DND-41 (cell line): ENCODE data around the gene KCNJ15.

Source experiments
- ATAC-seq: fragments of 200-7000 bp; cut with Tn5 transposase; 3 replicates; pipeline ENCODE4 v1.9.1; 2021; ENCODE audit warnings: low read depth; ENCODE audit not compliant: insufficient read depth
- DNase-seq: peaks from one replicate; pipeline ENCODE4 v3.0.0-alpha.2; 2020
- H2AFZ ChIP-seq: 2 replicates; pipeline ENCODE4 v1.6.0; 2012; ENCODE audit warnings: low read depth, low read length
- H3K27ac ChIP-seq: 2 replicates; pipeline ENCODE4 v1.5.1; 2012; ENCODE audit warnings: low read length, inconsistent platforms
- H3K27me3 ChIP-seq: fragments of 200-600 bp; sonication (generic); 2 replicates; pipeline ENCODE4 v1.6.0; 2012; ENCODE audit warnings: low read length, mild to moderate bottlenecking, inconsistent platforms; ENCODE audit not compliant: insufficient read depth, poor library complexity
- H3K36me3 ChIP-seq: 2 replicates; pipeline ENCODE4 v1.5.1; 2012; ENCODE audit warnings: low read length, inconsistent platforms; ENCODE audit not compliant: insufficient read depth
- H3K4me1 ChIP-seq: 2 replicates; pipeline ENCODE4 v1.5.1; 2012; ENCODE audit warnings: mild to moderate bottlenecking, low read length; ENCODE audit not compliant: insufficient read depth
- H3K4me2 ChIP-seq: 2 replicates; pipeline ENCODE4 v1.6.0; 2012; ENCODE audit warnings: mild to moderate bottlenecking, moderate library complexity, low read length, inconsistent platforms; ENCODE audit not compliant: insufficient read depth
- H3K4me3 ChIP-seq, 2 experiments: fragments of 200-600 bp in 1 of 2; shearing (Covaris generic) in 1 of 2; 2 replicates each; pipeline ENCODE4 v1.5.1; 2012 to 2016; ENCODE audit warnings: inconsistent platforms in 2 of 2, low read length in 2 of 2, mild to moderate bottlenecking in 2 of 2, low read depth in 1 of 2, moderate library complexity in 1 of 2
- H3K79me2 ChIP-seq: 2 replicates; pipeline ENCODE4 v1.6.0; 2012; ENCODE audit warnings: low read length, inconsistent platforms; ENCODE audit not compliant: insufficient read depth
- H3K9ac ChIP-seq: 2 replicates; pipeline ENCODE4 v1.6.0; 2012; ENCODE audit warnings: low read depth, mild to moderate bottlenecking, inconsistent platforms, low read length, moderate library complexity
- H3K9me3 ChIP-seq: 2 replicates; pipeline ENCODE4 v1.5.1; 2012; ENCODE audit warnings: low read length, moderate library complexity, mild to moderate bottlenecking, inconsistent platforms; ENCODE audit not compliant: insufficient read depth, severe bottlenecking
- H4K20me1 ChIP-seq: 2 replicates; pipeline ENCODE4 v1.6.0; 2012; ENCODE audit warnings: low read length; ENCODE audit not compliant: insufficient read depth
- EZH2 ChIP-seq: IDR thresholded peaks from 3 replicates; pipeline ENCODE4 v1.6.1; 2012; ENCODE audit warnings: borderline replicate concordance, low read depth, mild to moderate bottlenecking, moderate library complexity, low read length, inconsistent platforms; ENCODE audit not compliant: severe bottlenecking
- TF ChIP-seq, protein P1 (sequence below): IDR thresholded peaks from 2 replicates; pipeline ENCODE4 v1.5.1; 2012; ENCODE audit warnings: borderline replicate concordance, low read length, moderate library complexity, mild to moderate bottlenecking; ENCODE audit not compliant: poor library complexity, severe bottlenecking; ENCODE audit errors: extremely low read depth

The KCNJ15 gene

DNA sequence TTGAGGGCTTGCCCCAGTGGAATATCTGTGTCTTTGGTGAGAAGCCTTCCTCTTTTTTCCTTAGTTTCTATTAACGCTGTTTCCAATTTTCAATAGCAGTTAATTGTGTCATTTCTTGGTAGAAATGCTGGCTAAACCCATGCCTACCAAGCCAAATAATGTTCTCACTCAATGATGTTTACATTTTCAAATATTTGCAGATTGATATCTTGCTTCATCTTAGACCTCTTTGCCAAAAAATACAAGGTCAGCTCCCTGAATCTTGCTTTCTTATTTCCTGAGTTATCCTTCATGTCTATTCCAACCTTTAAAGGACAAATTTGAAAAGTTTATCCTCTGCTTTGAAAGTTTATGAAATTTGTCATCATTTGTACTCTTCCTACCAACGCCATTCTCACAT lies 5.1 kb downstream of the KCNJ15 start:
- H3K4me3 ChIP-seq = no peak overlapping the region

GRCh38 chr21:38263493-38263892 lies 6.7 kb downstream of the KCNJ15 start:
- H2AFZ ChIP-seq = no peak overlapping the region
- TF ChIP-seq, protein P1, sequence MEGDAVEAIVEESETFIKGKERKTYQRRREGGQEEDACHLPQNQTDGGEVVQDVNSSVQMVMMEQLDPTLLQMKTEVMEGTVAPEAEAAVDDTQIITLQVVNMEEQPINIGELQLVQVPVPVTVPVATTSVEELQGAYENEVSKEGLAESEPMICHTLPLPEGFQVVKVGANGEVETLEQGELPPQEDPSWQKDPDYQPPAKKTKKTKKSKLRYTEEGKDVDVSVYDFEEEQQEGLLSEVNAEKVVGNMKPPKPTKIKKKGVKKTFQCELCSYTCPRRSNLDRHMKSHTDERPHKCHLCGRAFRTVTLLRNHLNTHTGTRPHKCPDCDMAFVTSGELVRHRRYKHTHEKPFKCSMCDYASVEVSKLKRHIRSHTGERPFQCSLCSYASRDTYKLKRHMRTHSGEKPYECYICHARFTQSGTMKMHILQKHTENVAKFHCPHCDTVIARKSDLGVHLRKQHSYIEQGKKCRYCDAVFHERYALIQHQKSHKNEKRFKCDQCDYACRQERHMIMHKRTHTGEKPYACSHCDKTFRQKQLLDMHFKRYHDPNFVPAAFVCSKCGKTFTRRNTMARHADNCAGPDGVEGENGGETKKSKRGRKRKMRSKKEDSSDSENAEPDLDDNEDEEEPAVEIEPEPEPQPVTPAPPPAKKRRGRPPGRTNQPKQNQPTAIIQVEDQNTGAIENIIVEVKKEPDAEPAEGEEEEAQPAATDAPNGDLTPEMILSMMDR = no peak
- TF ChIP-seq EZH2 = no peak
- DNase-seq (no peak), ATAC-seq (no peak)
- H3K4me2 ChIP-seq = no peak overlapping the region
- no peaks in the 10 kb centered on the region for H3K9me3 ChIP-seq
- H3K36me3 ChIP-seq = no peaks in the 10 kb centered on the region
- H3K27ac ChIP-seq = no peak overlapping the region
- H3K4me1 ChIP-seq = no peaks in the 10 kb centered on the region
- no peaks in the 10 kb centered on the region for H4K20me1 ChIP-seq
- H3K27me3 ChIP-seq = peaks cover 12% of the 10 kb centered on the region
- no peak overlapping the region for H3K9ac ChIP-seq
- no peak overlapping the region for H3K4me3 ChIP-seq
- no peaks in the 10 kb centered on the region for H3K79me2 ChIP-seq

More for the DNA sequence above, 5.1 kb downstream of the KCNJ15 start:
- H3K9ac ChIP-seq = no peak overlapping the region
- H3K9me3 ChIP-seq = no peaks in the 10 kb centered on the region
- TF ChIP-seq EZH2 = no peak
- TF ChIP-seq, protein P1 = no peak
- H3K4me1 ChIP-seq = no peaks in the 10 kb centered on the region
- H3K27ac ChIP-seq = no peak overlapping the region
- H3K79me2 ChIP-seq = no peaks in the 10 kb centered on the region
- peaks cover 8% of the 10 kb centered on the region for H3K27me3 ChIP-seq
- ATAC-seq = no peak
- no peak for DNase-seq
- no peak overlapping the region for H3K4me2 ChIP-seq
- no peaks in the 10 kb centered on the region for H4K20me1 ChIP-seq
- H3K36me3 ChIP-seq = no peaks in the 10 kb centered on the region
- H2AFZ ChIP-seq = no peak overlapping the region

DNA sequence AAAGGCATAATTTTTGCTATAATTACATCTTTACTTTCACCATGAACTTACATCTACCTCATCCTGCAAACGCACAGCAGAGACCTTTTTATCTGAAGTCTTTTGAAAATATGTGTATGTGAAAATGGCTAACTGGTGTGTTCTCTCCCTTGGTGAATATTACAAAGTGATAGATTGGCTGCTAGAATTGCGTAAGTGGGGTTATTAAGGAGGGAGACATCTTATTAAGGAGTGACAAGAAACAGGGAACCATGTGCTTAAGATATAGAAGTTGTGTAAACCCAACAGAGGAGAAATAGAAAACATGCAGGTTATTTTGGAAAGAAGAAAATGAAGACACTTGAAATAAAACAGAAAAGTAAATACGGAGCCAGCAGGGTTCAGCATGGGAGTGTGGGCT lies 7.8 kb downstream of the KCNJ15 start:
- Histone ChIP-seq H3K79me2 (no peaks in the 10 kb centered on the region), H3K4me2 (no peak overlapping the region), H3K36me3 (no peaks in the 10 kb centered on the region), H3K4me3 (no peak overlapping the region), H4K20me1 (no peaks in the 10 kb centered on the region), H3K9me3 (no peaks in the 10 kb centered on the region), H3K4me1 (no peaks in the 10 kb centered on the region), H2AFZ (no peak overlapping the region), H3K9ac (no peak overlapping the region), H3K27ac (no peak overlapping the region), H3K27me3 (peaks cover 19% of the 10 kb centered on the region)
- DNase-seq (no peak), ATAC-seq (no peak)
- TF ChIP-seq, protein P1 = no peak
- no peak for TF ChIP-seq EZH2

GRCh38 chr21:38265166-38265565 lies 8.4 kb downstream of the KCNJ15 start:
- no peaks in the 10 kb centered on the region for H3K9me3 ChIP-seq
- DNase-seq = no peak
- no peaks in the 10 kb centered on the region for H3K79me2 ChIP-seq
- H3K36me3 ChIP-seq = no peaks in the 10 kb centered on the region
- no peaks in the 10 kb centered on the region for H4K20me1 ChIP-seq
- H3K27ac ChIP-seq = no peak overlapping the region
- ATAC-seq = no peak
- H3K4me1 ChIP-seq = no peaks in the 10 kb centered on the region
- no peak overlapping the region for H2AFZ ChIP-seq
- H3K27me3 ChIP-seq = peaks cover 23% of the 10 kb centered on the region
- H3K9ac ChIP-seq = no peak overlapping the region
- H3K4me3 ChIP-seq = no peak overlapping the region
- TF ChIP-seq EZH2 = no peak
- no peak overlapping the region for H3K4me2 ChIP-seq
